HG03196 (cell line): Measurements from ENCODE around the gene CACNA1H.
"Not testable (repeated sequence)": the region's sequence is repeated elsewhere in the genome, so short reads cannot be mapped to it uniquely, and the experiment has no call there.

Experiments used
- ATAC-seq: cut with Tn5 transposase; IDR thresholded peaks from one replicate; pipeline ENCODE4 v1.9.1; 2021; ENCODE audit not compliant: unreplicated experiment

Gene CACNA1H

GRCh38 chr16:1221628-1222552 lies 69.0 kb downstream of the CACNA1H start:
- ATAC-seq = no peak

- no peak for ATAC-seq
Measured at GRCh38 chr16:1222553-1223354, 69.8 kb downstream of the CACNA1H start.

GRCh38 chr16:1223355-1224214 lies 70.7 kb downstream of the CACNA1H start:
- no peak for ATAC-seq

DNA sequence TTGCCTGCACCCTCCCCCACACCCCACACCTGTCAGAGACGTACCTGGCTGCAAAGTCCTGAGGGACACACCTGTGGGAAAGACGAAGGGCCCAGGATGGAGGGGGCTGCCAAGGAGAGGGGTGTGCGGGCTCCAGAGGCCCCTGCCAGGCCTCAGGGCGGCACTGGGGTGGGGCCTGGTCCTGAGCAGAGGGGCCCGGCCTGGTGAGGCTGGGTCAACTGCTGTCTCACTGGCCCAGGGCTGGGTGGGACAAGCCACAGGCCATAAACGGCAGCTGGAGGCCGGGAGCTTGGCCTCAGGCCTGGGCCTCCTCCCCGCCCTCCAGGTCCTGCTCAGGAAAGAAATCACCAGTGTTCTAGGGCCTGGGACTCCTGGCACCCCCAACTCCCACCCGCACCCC lies 71.7 kb downstream of the CACNA1H start:
- no peak for ATAC-seq

DNA sequence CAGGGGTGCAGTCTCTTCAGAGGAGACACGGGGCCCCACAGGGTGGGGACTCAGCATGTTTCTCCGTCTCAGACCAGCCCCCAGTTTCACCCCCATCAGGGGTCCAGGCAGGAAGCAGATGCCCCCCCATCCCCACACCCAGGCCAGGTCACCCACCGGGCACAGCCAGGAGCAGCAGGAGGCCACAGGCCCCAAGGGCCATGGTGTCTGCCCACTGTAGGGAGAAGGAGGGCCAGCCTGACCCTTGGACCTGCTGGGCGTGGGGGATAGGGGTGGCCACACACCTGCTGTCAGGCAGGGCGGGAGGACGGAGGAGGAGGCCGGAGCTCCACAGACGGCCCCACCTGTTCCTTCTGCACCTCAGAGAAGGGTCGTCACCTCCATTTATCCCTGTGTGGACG lies 72.1 kb downstream of the CACNA1H start, which contains the start of gene TPSG1:
TSS of gene TPSG1 (minus strand) at position 218 of the 401 bp plus-strand sequence. CDS start at position 202, 16 bp downstream.
- no peak for ATAC-seq

- not testable (repeated sequence) for ATAC-seq
Measured at GRCh38 chr16:1225728-1226311, 72.9 kb downstream of the CACNA1H start.

- not testable (repeated sequence) for ATAC-seq
Measured at GRCh38 chr16:1226692-1227091, 73.8 kb downstream of the CACNA1H start.

DNA sequence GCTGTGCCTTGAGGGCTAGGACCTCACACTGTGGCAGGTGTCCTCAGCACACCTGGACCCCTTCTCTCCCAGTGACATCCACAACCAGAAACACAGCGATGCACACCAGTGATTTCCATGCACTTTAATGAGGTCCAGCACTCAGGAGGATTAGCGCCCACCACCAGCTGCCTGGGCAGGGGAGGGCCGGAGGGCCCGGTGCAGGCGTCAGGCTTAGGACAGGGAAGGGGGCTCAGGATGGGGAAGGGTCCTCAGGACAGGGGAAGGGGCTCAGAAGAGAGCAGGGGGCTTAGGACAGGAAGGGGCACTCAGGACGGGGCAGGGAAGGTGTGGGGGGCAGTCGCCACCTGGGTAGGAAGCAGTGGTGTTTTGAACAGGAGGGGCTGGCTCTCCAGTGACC lies 75.3 kb downstream of the CACNA1H start:
- not testable (repeated sequence) for ATAC-seq

GRCh38 chr16:1229476-1229875 lies 76.6 kb downstream of the CACNA1H start:
- not testable (repeated sequence) for ATAC-seq

GRCh38 chr16:1230084-1230470 lies 77.2 kb downstream of the CACNA1H start, which contains the start of gene TPSB2:
Gene TPSB2, minus strand, starts transcription at chr16:1230184. Its CDS starts 233 bp downstream, at chr16:1229951.
- not testable (repeated sequence) for ATAC-seq

GRCh38 chr16:1230471-1231212 lies 77.7 kb downstream of the CACNA1H start:
- not testable (repeated sequence) for ATAC-seq

DNA sequence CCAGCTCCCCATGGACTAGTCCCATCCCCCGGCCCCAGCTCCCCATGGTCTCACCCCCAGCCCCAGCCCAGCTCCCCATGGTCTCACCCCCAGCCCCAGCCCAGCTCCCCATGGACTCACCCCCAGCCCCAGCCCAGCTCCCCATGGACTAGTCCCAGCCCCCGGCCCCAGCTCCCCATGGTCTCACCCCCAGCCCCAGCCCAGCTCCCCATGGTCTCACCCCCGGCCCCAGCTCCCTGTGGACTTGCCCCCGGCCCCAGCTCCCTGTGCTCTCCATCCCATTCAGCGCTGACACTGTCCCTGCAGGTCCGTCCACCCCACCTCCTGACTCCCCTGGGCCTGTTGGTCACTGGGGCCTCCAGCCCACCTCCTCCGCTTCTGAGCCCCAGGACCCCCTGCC lies 78.4 kb downstream of the CACNA1H start:
- ATAC-seq = not testable (repeated sequence)

- not testable (repeated sequence) for ATAC-seq
Measured at GRCh38 chr16:1232049-1232748, 79.3 kb downstream of the CACNA1H start.

GRCh38 chr16:1236659-1237058 lies 83.8 kb downstream of the CACNA1H start:
- not testable (repeated sequence) for ATAC-seq

DNA sequence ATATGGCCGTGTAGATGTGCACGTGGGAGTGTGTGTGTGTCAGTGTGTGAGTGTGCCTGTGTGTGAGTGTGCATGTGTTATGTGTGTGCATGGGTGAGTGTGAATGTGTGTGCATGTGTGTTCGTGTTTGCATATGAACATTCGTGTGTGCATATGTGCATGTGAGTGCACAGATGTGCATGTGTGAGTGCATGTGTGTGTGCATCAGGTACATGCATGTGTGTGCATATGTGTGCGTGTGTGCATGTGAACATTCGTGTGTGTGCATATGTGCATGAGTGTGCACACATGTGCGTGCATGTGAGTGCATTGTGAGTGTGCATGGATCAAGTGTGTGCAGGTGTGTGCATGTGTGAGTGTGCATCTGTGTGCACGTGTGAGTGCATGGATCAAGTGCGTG lies 85.1 kb downstream of the CACNA1H start:
- ATAC-seq = no peak

GRCh38 chr16:1238909-1239308 lies 86.0 kb downstream of the CACNA1H start:
- ATAC-seq = not testable (repeated sequence)

DNA sequence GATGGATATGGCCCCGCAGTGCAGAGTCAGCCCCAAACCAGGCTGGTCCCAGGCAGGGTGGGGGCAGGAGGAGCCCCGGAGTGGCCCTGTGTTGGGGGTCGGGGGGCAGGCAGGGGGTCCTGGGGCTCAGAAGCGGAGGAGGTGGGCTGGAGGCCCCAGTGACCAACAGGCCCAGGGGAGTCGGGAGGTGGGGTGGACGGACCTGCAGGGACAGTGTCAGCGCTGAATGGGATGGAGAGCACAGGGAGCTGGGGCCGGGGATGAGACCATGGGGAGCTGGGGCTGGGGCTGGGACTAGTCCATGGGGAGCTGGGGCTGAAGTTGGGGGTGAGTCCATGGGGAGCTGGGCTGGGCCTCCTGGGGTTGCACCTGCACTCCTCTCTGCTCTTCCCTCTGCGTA lies 86.7 kb downstream of the CACNA1H start:
- not testable (repeated sequence) for ATAC-seq

DNA sequence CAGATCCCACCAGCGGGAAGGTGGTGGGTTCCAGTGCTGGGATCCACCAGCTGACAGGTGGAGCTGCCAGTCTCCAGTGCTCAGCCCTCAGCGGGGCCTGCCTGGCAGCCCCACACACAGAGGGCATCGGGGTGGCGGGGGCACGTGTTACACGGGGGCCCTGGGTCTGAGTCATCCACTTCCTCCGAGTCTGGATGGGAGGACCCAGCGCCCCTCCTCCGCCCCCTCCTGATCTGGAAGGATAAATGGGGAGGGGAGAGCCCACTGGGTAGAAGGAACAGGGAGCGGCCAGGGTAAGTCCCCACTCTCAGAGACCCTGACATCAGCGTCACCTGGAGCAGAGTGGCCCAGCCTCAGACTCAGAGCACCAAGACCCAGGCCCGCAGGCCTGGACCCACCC lies 87.5 kb downstream of the CACNA1H start, which contains the start of gene TPSAB1:
TSS of gene TPSAB1 (plus strand) at position 270 of the 400 bp plus-strand sequence. CDS start 234 bp downstream, outside the sequence.
- ATAC-seq = not testable (repeated sequence)

DNA sequence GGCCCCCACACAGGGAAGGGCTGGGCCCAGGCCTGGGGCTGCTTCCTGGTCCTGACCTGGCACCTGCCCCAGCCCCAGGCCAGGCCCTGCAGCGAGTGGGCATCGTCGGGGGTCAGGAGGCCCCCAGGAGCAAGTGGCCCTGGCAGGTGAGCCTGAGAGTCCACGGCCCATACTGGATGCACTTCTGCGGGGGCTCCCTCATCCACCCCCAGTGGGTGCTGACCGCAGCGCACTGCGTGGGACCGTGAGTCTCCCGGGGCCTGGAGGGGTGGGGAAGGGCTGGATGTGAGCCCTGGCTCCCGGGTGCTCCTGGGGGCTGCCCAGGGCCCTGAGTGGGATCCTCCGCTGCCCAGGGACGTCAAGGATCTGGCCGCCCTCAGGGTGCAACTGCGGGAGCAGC lies 88.2 kb downstream of the CACNA1H start:
- ATAC-seq = not testable (repeated sequence)
